ENCODE data around the gene CES4A.
A peak's percentile ranks its signal among the peaks of the same experiment; 100 is the strongest.

Gene CES4A

DNA sequence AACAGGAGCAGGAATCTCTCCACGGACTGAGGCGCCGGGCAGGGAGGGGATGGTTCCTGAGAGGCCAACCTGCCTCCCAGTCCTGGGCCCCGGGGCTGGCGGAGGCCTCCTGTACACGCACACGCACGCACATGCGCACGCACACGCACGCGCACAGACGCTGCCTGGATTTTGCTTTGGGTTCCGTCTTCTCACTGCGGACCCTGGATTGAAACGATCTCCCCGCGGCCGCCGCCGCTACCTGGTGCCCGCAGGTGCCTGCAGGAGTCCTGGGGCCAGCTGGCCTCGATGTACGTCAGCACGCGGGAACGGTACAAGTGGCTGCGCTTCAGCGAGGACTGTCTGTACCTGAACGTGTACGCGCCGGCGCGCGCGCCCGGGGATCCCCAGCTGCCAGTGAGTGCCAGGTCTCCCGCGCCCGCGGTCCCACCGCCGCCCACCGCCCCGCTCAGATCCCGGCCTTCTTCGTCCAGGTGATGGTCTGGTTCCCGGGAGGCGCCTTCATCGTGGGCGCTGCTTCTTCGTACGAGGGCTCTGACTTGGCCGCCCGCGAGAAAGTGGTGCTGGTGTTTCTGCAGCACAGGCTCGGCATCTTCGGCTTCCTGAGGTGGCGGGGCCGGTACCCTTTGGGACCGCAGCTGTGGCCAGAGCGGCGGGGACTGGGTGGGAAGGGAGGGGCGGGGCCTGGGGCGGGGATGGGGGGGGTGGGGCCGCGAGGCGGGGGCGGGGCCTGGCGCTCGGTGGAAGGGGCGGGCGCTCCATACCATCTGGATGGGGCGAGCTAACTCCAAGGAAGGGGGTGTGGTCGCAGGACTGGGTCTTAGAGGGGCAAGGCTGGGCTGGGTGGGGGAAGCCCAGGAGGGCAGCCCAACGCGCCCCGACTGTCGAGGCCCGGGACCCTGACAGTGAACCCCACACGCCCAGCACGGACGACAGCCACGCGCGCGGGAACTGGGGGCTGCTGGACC is 12.3 kb downstream of the CES4A start:
- Histone ChIP-seq H3K14ac (ENCODE audit: low read length) (no peak overlapping the region), H4K8ac (ENCODE audit: low read depth, low read length) (no peak overlapping the region), H3K4me3 (ENCODE audit: low read depth, low read length) (peak overlapping the region; percentile 61), H3K23ac (ENCODE audit: low read length) (no peak overlapping the region), H3K4me2 (ENCODE audit: low read length) (peak overlapping the region; percentile 68), H2AFZ (ENCODE audit: insufficient read depth, low read length, poor library complexity) (peak overlapping the region; percentile 25), H3K36me3 (ENCODE audit: control insufficient read depth in 1 of 2, insufficient read depth in 2 of 2, low read length in 2 of 2) (no peaks in the 10 kb centered on the region), H2AK5ac (ENCODE audit: low read length) (no peak overlapping the region), H2BK120ac (ENCODE audit: insufficient read depth, low read length, poor library complexity) (no peak overlapping the region), H3K79me2 (ENCODE audit: control insufficient read depth, insufficient read depth, low read length, poor library complexity) (no peaks in the 10 kb centered on the region), H3K9me3 (ENCODE audit: insufficient read depth, low read depth, low read length) (peaks cover 4% of the 10 kb centered on the region), H3K27ac (ENCODE audit: low read depth, low read length) (no peak overlapping the region), H3K27me3 (ENCODE audit: insufficient read depth, low read length) (peaks cover 16% of the 10 kb centered on the region), H3K4me1 (ENCODE audit: control insufficient read depth in 1 of 2, insufficient read depth in 2 of 2, low read length in 2 of 2) (peaks cover 10% of the 10 kb centered on the region in 2 experiments), H3K79me1 (ENCODE audit: low read length) (no peaks in the 10 kb centered on the region), H3K18ac (ENCODE audit: low read length) (no peak overlapping the region), H2BK12ac (ENCODE audit: low read length) (no peak overlapping the region), H3K9ac (ENCODE audit: low read length) (no peak overlapping the region), H2BK5ac (ENCODE audit: low read depth, low read length, poor library complexity) (no peak overlapping the region), H4K12ac (ENCODE audit: low read depth, low read length) (no peak overlapping the region), H3K4ac (ENCODE audit: low read depth, low read length) (no peak overlapping the region), H4K91ac (ENCODE audit: low read depth, low read length) (no peak overlapping the region)
- no CpG with 5 or more reads among the region's 89 CpGs for WGBS (ENCODE audit: extremely low coverage, insufficient coverage, insufficient read length)
- peak; percentile 81 to 86 for DNase-seq

- Histone ChIP-seq H3K9me3 (ENCODE audit: insufficient read depth, low read depth, low read length) (peaks cover 4% of the 10 kb centered on the region), H4K91ac (ENCODE audit: low read depth, low read length) (no peak overlapping the region), H3K4me3 (ENCODE audit: low read depth, low read length) (no peak overlapping the region), H3K27ac (ENCODE audit: low read depth, low read length) (no peak overlapping the region), H2AFZ (ENCODE audit: insufficient read depth, low read length, poor library complexity) (no peak overlapping the region), H2BK12ac (ENCODE audit: low read length) (no peak overlapping the region), H3K4me2 (ENCODE audit: low read length) (no peak overlapping the region), H3K14ac (ENCODE audit: low read length) (no peak overlapping the region), H3K36me3 (ENCODE audit: control insufficient read depth in 1 of 2, insufficient read depth in 2 of 2, low read length in 2 of 2) (no peaks in the 10 kb centered on the region), H4K12ac (ENCODE audit: low read depth, low read length) (no peak overlapping the region), H4K8ac (ENCODE audit: low read depth, low read length) (no peak overlapping the region), H3K4me1 (ENCODE audit: control insufficient read depth in 1 of 2, insufficient read depth in 2 of 2, low read length in 2 of 2) (peaks cover 10 to 12% of the 10 kb centered on the region in 2 experiments), H3K18ac (ENCODE audit: low read length) (no peak overlapping the region), H3K27me3 (ENCODE audit: insufficient read depth, low read length) (peaks cover 16% of the 10 kb centered on the region), H2AK5ac (ENCODE audit: low read length) (no peak overlapping the region), H3K79me2 (ENCODE audit: control insufficient read depth, insufficient read depth, low read length, poor library complexity) (no peaks in the 10 kb centered on the region), H2BK120ac (ENCODE audit: insufficient read depth, low read length, poor library complexity) (no peak overlapping the region), H3K9ac (ENCODE audit: low read length) (peak overlapping the region; percentile 36), H2BK5ac (ENCODE audit: low read depth, low read length, poor library complexity) (no peak overlapping the region), H3K4ac (ENCODE audit: low read depth, low read length) (no peak overlapping the region), H3K23ac (ENCODE audit: low read length) (no peak overlapping the region), H3K79me1 (ENCODE audit: low read length) (no peaks in the 10 kb centered on the region)
- DNase-seq: no peak
- no CpG with 5 or more reads among the region's 3 CpGs for WGBS (ENCODE audit: extremely low coverage, insufficient coverage, insufficient read length)
Observed at GRCh38 chr16:67001726-67002125, 13.3 kb downstream of the CES4A start.

- Histone ChIP-seq H3K36me3 (ENCODE audit: control insufficient read depth in 1 of 2, insufficient read depth in 2 of 2, low read length in 2 of 2) (no peaks in the 10 kb centered on the region), H3K23ac (ENCODE audit: low read length) (no peak overlapping the region), H2AK5ac (ENCODE audit: low read length) (no peak overlapping the region), H3K4me1 (ENCODE audit: control insufficient read depth in 1 of 2, insufficient read depth in 2 of 2, low read length in 2 of 2) (peaks cover 3 to 8% of the 10 kb centered on the region in 2 experiments), H3K79me2 (ENCODE audit: control insufficient read depth, insufficient read depth, low read length, poor library complexity) (no peaks in the 10 kb centered on the region), H3K14ac (ENCODE audit: low read length) (no peak overlapping the region), H4K12ac (ENCODE audit: low read depth, low read length) (no peak overlapping the region), H3K9me3 (ENCODE audit: insufficient read depth, low read depth, low read length) (peaks cover 2% of the 10 kb centered on the region), H3K27ac (ENCODE audit: low read depth, low read length) (no peak overlapping the region), H3K79me1 (ENCODE audit: low read length) (no peaks in the 10 kb centered on the region), H2BK5ac (ENCODE audit: low read depth, low read length, poor library complexity) (no peak overlapping the region), H3K18ac (ENCODE audit: low read length) (no peak overlapping the region), H2AFZ (ENCODE audit: insufficient read depth, low read length, poor library complexity) (no peak overlapping the region), H3K9ac (ENCODE audit: low read length) (no peak overlapping the region), H2BK120ac (ENCODE audit: insufficient read depth, low read length, poor library complexity) (no peak overlapping the region), H3K4me3 (ENCODE audit: low read depth, low read length) (no peak overlapping the region), H4K91ac (ENCODE audit: low read depth, low read length) (no peak overlapping the region), H2BK12ac (ENCODE audit: low read length) (no peak overlapping the region), H3K4ac (ENCODE audit: low read depth, low read length) (no peak overlapping the region), H3K4me2 (ENCODE audit: low read length) (no peak overlapping the region), H4K8ac (ENCODE audit: low read depth, low read length) (no peak overlapping the region), H3K27me3 (ENCODE audit: insufficient read depth, low read length) (no peaks in the 10 kb centered on the region)
- no CpG with 5 or more reads among the region's 12 CpGs for WGBS (ENCODE audit: extremely low coverage, insufficient coverage, insufficient read length)
- DNase-seq: peak; percentile 26 to 45
Observed at GRCh38 chr16:67006930-67007658, 18.7 kb downstream of the CES4A start.

DNA sequence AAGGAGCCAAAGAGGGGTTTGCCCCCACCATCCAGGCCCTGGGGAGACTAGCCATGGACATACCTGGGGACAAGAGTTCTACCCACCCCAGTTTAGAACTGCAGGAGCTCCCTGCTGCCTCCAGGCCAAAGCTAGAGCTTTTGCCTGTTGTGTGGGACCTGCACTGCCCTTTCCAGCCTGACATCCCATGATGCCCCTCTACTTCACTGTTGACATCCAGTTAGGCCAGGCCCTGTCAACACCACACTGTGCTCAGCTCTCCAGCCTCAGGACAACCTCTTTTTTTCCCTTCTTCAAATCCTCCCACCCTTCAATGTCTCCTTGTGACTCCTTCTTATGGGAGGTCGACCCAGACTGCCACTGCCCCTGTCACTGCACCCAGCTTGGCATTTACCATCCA is 20.8 kb downstream of the CES4A start:
- no peak overlapping the region for H4K12ac ChIP-seq (ENCODE audit: low read depth, low read length)
- H3K4me1 ChIP-seq (ENCODE audit: control insufficient read depth in 1 of 2, insufficient read depth in 2 of 2, low read length in 2 of 2): peaks cover 10 to 17% of the 10 kb centered on the region in 2 experiments
- H3K14ac ChIP-seq (ENCODE audit: low read length): no peak overlapping the region
- H3K9me3 ChIP-seq (ENCODE audit: insufficient read depth, low read depth, low read length): peaks cover 2% of the 10 kb centered on the region
- H2BK120ac ChIP-seq (ENCODE audit: insufficient read depth, low read length, poor library complexity): no peak overlapping the region
- H4K8ac ChIP-seq (ENCODE audit: low read depth, low read length): no peak overlapping the region
- H3K79me1 ChIP-seq (ENCODE audit: low read length): peaks cover under 1% of the 10 kb centered on the region
- no peak overlapping the region for H2BK12ac ChIP-seq (ENCODE audit: low read length)
- H3K79me2 ChIP-seq (ENCODE audit: control insufficient read depth, insufficient read depth, low read length, poor library complexity): no peaks in the 10 kb centered on the region
- no peaks in the 10 kb centered on the region for H3K36me3 ChIP-seq (ENCODE audit: control insufficient read depth in 1 of 2, insufficient read depth in 2 of 2, low read length in 2 of 2)
- H2AK5ac ChIP-seq (ENCODE audit: low read length): no peak overlapping the region
- H2AFZ ChIP-seq (ENCODE audit: insufficient read depth, low read length, poor library complexity): no peak overlapping the region
- no peak overlapping the region for H3K9ac ChIP-seq (ENCODE audit: low read length)
- no peak overlapping the region for H3K18ac ChIP-seq (ENCODE audit: low read length)
- no peak overlapping the region for H3K27ac ChIP-seq (ENCODE audit: low read depth, low read length)
- no peak overlapping the region for H3K23ac ChIP-seq (ENCODE audit: low read length)
- no peak overlapping the region for H2BK5ac ChIP-seq (ENCODE audit: low read depth, low read length, poor library complexity)
- peaks cover 8% of the 10 kb centered on the region for H3K27me3 ChIP-seq (ENCODE audit: insufficient read depth, low read length)
- DNase-seq: no peak
- H3K4ac ChIP-seq (ENCODE audit: low read depth, low read length): no peak overlapping the region
- H3K4me2 ChIP-seq (ENCODE audit: low read length): no peak overlapping the region
- H4K91ac ChIP-seq (ENCODE audit: low read depth, low read length): no peak overlapping the region
- H3K4me3 ChIP-seq (ENCODE audit: low read depth, low read length): no peak overlapping the region
- WGBS (ENCODE audit: extremely low coverage, insufficient coverage, insufficient read length): no CpG with 5 or more reads among the region's 1 CpG

Data from trophoblast cell (in vitro differentiated cells and primary cell).